Posterior cingulate gyrus (tissue), 11 donors: ENCODE results near the gene AACS.

Source experiments
- DNase-seq, 10 donors: peaks; one replicate each; pipeline versions ENCODE4 v3.0.0 to v3.0.0-alpha.2; 2020 to 2021; ENCODE audit warnings: mixed read lengths in 3 of 10
- intact Hi-C: fragments of 100-400 bp; cut with DNase I; formaldehyde crosslinking; loops from one replicate; pipeline ENCODE4 v1.15.1; 2023

AACS gene

DNA sequence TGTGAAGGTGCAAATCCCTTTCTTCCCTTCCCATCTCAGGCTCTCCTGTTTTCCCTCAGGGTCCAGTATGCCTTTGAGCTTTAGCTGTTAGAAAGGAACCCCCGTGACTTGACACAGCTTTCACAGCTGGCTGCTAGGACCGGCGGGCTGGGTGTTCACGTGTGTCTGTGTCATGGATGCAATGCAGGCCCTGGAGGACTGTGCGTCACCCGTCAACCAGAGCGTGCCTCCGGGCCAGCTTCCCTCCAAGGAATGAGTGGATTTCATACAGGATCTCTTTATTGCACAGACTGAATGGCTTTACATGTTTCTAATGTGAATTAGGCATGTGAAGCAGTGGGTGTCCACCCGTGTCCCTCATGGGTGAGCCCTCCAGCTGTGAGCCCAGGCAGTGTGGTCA, 77.4 kb downstream of the AACS start:
- peak in 1 of 10 donors; percentile 76 for DNase-seq
- intact Hi-C loops: no loop called here

DNA sequence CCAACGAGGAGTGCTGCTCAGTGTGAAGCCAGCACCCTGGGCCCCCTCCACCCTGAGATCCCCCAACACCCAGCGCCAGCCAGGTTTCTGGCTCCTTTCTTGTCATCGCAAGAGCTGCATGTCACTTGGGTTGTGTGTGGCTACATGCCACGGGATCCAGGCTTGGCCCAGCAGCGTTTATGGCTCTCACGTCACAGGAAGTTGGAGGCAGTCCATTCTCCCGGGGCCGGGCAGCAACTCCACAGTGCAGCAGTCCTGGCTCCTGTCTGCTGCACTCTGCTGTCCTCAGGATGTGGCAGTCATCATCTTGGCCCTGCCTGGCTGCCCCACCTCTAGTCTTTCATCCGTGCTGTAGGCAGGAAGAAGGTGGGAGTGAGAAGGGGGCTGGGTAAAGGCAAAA, 78.3 kb downstream of the AACS start:
- DNase-seq: peak in 8 of 10 donors; percentile 54 to 94 (median 66)
- intact Hi-C loops: no loop called here

DNA sequence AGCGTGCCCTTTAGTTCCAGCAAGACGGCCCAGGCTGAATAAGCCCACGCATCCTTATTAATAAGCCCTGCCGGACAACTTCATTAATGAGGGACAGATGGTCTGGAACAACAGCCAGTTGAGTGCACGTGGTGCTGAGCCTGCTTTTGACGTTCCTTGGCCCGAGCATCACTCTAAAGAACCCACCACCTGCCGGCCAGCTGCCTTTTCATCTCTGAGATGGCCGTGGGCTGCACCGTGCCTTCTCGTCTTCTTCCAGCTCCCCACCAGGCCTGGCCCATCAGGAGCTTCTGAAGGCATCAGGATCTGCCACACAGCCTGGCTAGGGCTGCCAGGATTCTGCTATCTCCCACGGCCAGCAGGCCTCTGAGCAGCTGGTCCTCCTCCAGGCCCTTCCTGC, 80.0 kb downstream of the AACS start:
- peak in 2 of 10 donors; percentile 61 to 91 for DNase-seq

DNA sequence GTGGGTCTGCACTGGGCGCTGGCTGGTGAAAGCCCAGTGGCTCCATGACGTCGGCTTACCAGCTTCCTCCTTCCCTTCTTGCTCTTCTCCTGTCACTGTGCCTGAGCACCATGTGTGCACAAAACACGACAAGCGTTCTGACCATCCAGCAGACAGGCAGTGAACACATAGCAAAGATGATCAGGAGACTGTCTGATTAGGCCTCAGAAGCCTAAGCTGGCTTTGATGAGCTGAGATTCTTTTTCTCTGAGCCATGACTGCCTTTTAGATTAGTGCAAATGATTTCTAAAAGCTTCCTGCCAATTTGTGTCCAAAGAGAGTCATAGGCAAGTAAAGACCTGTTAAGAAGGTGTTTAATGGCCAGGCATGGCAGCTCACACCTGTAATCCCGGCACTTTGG, 83.1 kb downstream of the AACS start:
- DNase-seq: no peak
- intact Hi-C loops: no loop called here

More for the DNA sequence above, 80.0 kb downstream of the AACS start:
- intact Hi-C loops: no loop called here

DNA sequence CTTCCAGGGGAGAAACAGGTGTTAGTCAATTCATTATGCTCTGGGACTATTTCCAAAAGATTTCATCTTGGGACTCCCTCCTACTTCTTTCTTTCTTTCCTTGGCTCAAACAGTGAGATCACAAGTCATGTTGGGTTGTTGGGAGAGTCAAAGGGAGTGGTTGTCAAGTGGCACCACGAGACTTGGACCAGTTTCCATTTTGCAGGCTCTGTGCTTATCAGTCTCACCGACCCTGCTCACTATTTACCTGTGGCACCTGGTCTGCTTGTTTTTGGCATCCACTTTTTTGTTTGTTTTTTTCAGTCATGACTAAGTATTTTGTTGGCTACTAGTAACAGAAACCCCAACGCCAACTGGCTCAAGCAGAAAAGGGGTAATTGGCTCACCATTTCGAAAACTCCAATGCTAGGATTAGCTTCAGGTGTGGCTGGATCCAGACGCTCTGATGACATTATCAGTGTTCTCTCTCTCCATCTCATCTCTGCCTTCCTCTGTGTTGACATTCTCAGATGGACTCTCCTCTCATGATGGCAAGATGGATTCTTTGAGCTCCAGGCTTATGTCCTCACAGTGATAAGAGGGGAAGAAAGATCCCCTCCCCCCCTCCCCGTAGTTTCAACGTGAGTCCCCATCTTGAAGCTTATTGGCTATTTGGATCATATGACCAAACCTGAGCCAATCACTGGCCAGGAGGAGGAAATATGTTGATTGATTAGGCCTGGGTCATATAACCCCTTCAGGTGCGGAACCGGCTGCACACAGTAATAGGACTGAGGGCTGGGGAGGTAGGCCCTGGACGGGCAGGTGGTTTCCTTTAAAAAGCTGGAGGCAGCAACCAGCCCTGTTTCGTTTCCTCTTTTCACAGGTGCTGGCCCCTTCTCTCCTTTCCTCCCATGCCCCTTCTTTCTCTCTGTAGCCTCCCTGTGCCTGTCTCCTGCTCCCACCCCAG, 84.2 kb downstream of the AACS start:
- peak in 1 of 10 donors; percentile 6 for DNase-seq
- intact Hi-C loops: no loop called here

DNA sequence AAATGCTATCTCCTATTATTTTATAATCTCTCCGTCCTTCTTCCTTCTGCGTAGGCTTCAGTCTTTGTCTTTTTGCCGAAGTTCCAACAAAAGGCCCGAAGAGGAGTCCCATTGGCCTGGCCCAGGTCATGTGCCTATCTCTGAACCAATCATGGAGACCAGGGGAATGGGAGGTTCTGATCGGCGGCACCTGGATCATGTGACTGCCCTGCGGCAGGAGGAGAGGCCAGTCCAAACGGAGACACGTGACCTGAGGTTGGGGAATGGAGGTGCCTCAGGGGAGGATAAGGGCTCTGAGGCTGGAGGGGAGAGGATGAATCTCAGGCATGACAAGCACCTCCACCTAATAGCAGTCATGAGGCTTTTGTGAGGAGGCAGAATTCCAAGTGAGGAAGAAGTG, 86.0 kb downstream of the AACS start:
- intact Hi-C loops: no loop called here

DNA sequence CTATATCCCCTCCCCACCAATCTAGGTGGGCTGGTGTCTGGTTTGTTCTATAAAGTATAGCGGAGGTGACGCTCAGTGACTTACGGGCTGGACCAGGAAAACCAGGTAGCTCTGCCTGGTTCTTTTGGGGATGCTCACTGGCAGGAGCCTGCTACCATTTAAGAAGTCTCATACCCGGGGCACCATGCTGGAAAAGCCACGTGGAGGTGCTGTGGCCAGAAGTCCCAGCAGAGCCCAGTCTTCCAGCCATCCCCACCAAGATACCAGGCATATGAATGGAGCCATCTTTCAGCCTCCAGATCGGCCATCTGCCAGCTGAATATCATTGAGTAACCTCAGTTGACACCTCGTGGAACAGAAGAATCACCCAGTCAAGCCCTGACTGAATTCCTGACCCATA, 87.2 kb downstream of the AACS start:
- intact Hi-C loops: no loop called here
- peak in 1 of 10 donors; percentile 12 for DNase-seq

More for the DNA sequence above, 86.0 kb downstream of the AACS start:
- DNase-seq: peak in 1 of 10 donors; percentile 34

DNA sequence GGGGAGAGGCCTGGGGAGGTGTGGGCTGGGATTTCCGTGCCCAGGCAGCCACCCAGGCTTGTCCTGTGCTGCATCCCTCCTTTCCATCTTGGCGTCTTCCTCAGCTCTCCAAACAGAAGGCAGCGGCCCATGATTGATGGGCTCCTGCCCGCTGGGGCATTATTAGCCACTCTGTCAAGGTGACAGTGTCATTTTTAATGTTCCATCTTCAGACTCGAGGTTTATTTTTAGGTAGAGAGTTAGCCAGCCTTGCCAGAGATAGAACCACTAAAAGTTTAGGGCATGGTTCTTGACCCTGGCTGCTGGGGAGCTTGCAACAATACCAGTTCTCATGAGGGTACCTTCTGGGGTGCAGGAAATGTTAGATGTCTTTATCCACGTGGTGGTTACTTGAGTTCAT, 90.1 kb downstream of the AACS start:
- DNase-seq: peak in 1 of 10 donors; percentile 24
- intact Hi-C loops: no loop called here

DNA sequence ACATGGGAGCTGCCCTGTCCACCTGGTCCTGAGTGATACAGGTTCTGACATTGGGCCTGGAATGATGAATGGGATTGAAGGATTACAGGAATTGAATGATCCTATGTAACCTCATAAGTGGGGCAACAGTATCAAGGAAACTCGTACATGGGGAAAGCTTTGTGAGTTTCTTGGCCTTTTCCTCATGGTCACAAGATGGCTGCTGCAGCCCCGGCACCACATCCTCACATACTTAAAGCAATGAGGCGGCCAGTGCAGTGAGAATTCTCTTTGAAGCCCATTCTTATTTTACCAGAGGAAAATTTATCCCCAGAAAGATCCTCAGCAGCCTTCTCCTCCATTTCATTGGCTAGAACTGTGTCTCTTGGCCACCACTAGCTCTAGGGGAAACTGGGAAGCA, 91.9 kb downstream of the AACS start:
- intact Hi-C loops: no loop called here
- peak in 1 of 10 donors; percentile 14 for DNase-seq

DNA sequence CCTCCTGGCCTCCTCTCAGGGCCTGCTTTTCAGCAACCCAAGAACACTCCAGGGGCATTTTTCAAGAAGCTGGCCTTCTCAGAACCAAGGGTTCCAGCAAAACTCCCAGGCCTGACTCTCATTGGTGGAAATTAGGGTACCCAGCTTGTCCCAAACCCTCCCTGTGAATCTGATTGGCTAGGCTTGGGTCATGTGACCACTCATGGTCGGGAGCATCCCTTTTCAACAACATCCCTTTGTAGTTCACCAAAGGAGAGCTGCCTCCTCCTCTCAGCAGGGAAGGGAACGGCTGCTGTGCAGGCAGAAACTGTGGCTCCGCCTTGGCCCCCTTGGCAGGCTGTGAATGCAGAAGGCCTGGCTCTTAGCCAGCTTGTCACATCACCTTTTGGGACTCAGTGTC, 94.5 kb downstream of the AACS start:
- peak in 1 of 10 donors; percentile 42 for DNase-seq
- intact Hi-C loops: no loop called here

DNA sequence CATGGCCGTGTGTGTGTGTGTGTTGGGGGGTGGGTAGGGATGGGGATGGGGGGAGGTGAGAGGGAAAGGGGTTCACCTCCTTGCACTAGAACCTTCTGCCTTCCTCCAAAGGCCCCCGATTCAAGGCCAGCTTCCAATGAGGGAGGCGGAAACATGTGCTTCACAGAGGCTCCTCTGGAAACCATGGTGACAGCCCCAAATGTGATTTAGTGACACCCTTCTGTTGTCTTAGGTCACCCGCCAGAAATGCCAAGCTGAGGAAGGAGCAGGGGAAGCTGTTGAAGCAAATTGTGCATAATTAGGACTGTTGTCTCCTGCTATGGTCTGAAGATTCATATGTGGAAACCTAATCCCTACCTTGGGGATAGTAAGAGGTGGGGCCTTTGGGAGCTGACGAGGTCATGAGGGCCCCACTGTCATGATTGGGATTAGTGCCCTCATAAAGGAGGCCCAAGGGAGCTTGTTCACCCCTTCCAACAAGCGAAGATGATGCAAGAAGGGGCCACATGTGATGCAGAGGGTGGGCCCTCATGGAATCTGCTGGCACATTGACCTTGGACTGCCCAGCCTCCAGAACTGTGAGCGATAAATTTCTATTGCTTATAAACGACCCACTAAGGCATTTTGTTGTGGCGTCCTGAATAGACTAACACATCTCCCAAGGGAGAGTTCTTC, 95.2 kb downstream of the AACS start:
- intact Hi-C loops: no loop called here
- DNase-seq: peak in 1 of 10 donors; percentile 14

DNA sequence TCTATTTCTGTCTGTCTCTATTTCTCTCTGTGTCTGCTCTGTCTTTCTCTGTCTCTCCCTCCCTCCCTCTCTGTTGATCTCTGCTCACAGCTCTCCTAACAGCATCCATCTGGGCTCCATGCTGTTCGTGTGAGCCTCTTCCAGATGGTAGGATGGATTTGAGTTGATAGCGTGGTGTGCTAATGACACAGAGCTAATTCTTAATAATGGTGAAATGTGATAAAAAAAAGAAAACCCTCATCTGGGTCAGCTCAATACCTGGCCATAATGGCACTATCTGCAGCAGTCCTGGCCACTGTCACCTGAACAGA, 96.4 kb downstream of the AACS start:
- peak in 1 of 10 donors; percentile 4 for DNase-seq
- intact Hi-C loops: no loop called here

DNA sequence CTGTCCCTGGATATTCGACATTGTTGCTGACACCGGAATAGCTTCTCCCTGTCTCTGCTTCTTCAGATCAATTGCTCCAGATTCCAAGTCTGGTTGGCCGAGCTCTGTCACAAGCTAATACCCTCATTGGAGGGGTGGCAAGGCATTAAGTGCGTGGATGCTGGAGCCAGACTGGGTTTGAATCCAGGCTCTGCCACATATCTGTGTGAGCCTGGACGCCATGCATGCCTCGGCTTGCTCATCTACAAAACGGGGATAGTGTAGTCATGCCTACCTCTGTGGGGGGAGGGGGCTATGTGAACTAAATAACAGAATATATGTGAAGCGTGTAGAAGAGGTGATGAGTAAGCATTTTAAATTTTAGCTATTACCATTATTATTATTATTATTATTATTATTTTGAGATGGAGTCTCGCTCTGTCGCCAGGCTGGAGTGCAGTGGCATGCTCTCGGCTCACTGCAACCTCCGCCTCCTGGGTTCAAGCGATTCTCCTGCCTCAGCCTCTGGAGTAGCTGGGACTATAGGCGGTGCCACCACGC, 97.3 kb downstream of the AACS start:
- DNase-seq: peak in 1 of 10 donors; percentile 17
- intact Hi-C loops: no loop called here

DNA sequence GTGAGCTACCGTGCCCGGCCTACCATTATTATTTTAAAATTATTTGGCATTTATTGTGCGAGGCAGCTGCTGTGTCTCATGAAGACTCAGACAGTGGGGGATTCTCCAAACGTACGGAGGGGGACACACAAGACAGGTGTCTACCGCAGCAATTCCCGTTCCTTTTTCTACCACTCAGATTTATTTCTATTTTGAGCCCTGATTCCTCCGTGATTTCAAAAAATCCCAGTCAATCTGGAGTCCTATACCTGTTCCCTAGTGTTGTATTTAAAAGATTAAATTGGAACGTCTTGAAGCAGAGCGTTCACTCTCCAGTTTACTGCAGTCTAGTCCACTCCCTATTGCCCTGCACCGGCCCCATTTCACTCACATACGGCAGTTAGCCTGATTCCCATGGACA, 97.9 kb downstream of the AACS start:
- intact Hi-C loops: no loop called here
- DNase-seq: peak in 1 of 10 donors; percentile 2

DNA sequence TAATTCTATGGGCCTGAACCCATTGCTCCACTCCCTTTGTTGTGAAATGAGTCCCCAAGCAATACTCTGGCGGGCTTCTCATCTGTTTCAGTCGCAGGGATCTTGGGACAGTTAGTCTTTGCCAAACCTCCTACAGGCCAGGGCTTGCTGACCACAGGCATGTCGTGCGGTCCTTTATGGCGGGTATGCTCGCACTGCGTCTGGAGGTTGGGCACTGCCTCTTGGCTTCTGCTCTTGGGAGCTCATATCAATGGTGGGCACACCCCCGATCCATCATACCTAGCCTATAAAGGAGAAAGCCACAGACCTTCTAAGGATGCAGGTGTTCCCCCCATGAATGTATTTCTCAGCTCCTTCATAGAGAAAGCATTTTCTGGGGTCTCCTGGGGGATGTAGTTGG, 99.3 kb downstream of the AACS start:
- peak in 1 of 10 donors; percentile 52 for DNase-seq
- intact Hi-C loops: no loop called here

DNA sequence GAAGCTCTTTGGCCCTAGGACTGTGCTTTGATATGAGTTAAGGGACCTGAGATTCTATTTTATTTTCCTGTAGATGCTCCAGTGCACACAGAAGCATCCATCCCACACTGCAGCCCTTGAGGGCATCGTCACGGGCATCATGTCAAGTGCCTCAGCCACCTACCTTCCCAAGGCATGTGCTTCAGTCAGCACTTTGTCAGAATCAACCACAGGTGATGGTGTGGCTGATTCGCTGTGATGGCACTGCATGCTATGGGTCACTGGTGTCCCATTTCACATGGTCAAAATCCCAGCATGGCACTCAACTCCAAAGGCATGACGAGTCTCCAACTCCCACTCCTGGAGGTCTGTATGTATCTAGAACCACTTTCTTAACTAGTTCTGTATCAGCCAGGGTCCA, 100.8 kb downstream of the AACS start:
- intact Hi-C loops: no loop called here
- DNase-seq: no peak

DNA sequence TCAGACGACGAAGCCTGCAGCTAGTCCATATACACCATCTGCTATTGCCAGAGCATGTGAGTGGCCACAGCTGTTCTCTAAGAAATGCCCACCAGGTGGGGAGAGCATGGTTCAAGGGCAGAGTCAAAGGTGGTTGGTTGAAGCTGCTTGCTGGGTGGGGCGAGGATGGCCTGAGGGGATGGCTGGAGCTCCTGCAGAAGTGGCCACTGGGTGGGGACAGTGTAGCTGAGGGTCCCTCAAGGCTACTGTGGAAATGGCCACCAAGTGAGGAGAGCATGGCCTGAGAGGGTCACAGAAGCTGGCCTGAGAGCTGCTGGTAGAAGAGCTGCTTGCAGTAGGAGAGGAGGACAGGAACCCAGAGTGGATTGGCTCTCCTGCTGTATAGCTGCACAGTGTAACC, 102.4 kb downstream of the AACS start:
- intact Hi-C loops: no loop called here
- DNase-seq: peak in 1 of 10 donors; percentile 18

DNA sequence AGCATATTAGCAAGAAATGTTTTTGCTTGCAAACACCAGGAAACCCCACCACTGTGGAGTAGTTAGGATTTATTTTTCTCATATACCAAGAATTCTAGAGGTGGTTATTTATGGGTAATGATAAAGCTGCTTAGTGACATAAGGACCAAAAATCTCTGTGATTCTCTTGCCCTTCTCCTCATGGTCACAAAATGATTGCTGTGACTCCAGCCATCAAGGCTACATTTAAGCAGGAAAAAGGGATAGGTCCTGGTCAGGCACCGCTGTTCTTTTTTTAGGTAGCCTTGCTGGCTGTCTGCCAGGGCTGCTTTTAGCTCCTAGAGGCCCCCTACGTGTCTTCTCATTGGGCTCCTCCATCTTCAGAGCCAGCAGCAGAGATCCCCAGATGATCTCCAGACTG, 104.2 kb downstream of the AACS start:
- DNase-seq: peak in 1 of 10 donors; percentile 23
- intact Hi-C loops: no loop called here

DNA sequence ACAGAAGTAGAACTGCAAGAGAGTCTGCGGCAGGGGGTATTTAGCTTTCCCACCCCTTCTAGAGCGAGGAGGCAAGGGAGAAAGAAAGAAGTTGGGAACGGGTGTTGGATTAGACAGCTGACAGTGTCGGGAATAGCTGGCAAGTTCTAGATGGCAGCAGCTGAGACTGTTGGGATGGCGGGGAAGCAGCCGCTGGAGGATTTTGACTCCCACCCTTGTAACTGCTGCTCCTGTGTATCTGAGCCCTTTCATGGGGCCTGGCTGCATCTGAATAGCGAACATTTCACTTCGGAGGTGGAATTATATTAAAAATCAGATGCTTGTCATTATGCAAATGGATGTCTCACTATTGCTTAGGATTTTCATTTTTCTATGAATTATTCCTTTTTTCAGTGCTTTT, 104.6 kb downstream of the AACS start:
- DNase-seq: peak in 1 of 10 donors; percentile 62
- intact Hi-C loops: no loop called here

DNA sequence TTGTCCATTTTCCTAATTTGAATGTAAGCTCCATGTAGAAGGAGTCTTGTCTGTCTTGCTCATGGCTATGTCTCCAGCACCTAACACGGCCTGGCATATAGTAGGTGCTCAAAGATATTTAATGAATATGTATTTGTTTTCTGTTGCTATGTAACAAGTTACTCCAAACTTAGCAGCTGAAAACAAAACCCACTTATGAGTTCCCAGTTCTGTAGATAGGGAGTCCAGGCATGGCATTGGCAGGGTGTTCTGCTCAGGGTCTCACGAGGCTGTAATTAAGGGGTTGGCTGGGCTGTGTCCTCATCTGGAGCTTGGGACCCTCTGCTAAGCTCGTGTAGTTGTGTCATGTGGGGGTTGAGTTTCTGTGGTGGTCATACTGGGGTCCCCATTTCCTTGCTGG, 106.0 kb downstream of the AACS start:
- intact Hi-C loops: no loop called here
- DNase-seq: peak in 1 of 10 donors; percentile 15

DNA sequence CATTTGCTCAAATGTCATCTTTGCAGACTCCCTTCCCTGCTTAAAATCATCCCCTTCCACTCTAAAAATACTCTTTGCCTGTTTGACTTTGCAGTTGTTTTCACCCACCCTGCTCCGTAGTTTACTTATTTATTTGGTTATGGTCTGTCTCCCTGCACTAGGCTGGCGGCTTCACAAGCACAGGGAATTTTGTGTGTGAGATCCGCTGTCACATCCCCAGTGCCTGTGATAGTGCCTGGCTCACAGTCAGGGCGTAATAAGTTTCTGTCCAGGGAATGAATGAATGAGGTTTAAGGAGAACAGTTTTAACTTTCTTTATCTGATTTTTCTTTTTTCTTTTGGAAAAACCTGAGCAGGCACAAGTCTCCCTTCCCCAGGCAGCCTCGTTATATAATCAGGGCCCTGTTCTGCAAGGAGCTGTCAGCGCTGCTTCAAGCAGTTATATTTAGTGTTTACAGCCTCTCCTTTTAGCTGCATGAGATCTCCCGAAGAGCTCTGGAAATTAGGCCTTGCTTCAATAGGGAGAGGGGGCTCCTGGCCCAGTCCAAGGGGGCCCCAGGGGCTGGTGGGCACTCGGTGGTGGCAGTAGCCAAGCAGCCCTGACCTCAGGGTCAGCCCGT, 107.1 kb downstream of the AACS start:
- peak in 7 of 10 donors; percentile 18 to 91 (median 44) for DNase-seq
- intact Hi-C loops: no loop called here
